WTC11 (cell line): ENCODE measurements around the gene KCNIP4.

Source experiments
- ETV6 ChIP-seq: sonication (generic); formaldehyde crosslinking; IDR thresholded peaks from 2 replicates; pipeline ENCODE4 v1.8.1; 2022; ENCODE audit warnings: mild to moderate bottlenecking, missing genetic modification reagents
- FOXK1 ChIP-seq: sonication (generic); formaldehyde crosslinking; IDR thresholded peaks from 2 replicates; pipeline ENCODE4 v1.8.0; 2022; ENCODE audit warnings: mild to moderate bottlenecking, moderate library complexity, missing genetic modification reagents
- TF ChIP-seq, protein P1 (sequence below): fragments of 200-600 bp; IDR thresholded peaks from 2 replicates; pipeline ENCODE4 v1.8.0; 2022; ENCODE audit warnings: antibody characterized with exemption

DNA sequence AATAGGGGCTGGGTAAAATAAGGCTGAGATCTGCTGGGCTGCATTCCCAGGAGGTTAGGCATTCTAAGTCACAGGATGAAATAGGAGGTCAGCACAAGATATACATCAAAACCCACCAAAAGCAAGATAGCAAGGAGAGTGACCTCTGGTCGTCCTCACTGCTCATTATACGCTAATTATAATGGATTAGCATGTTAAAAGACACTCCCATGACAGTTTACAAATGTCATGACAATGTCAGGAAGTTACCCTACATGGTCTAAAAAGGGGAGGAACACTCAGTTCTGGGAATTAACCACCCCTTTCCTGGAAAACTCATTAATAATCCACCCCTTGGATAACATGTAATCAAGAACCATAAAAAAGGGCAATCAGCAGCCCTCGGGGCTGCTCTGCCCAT, 403.6 kb downstream of the KCNIP4 start:
- TF ChIP-seq, protein P1, sequence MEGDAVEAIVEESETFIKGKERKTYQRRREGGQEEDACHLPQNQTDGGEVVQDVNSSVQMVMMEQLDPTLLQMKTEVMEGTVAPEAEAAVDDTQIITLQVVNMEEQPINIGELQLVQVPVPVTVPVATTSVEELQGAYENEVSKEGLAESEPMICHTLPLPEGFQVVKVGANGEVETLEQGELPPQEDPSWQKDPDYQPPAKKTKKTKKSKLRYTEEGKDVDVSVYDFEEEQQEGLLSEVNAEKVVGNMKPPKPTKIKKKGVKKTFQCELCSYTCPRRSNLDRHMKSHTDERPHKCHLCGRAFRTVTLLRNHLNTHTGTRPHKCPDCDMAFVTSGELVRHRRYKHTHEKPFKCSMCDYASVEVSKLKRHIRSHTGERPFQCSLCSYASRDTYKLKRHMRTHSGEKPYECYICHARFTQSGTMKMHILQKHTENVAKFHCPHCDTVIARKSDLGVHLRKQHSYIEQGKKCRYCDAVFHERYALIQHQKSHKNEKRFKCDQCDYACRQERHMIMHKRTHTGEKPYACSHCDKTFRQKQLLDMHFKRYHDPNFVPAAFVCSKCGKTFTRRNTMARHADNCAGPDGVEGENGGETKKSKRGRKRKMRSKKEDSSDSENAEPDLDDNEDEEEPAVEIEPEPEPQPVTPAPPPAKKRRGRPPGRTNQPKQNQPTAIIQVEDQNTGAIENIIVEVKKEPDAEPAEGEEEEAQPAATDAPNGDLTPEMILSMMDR = no peak
- TF ChIP-seq ETV6 (CRISPR knock-in tag) (no peak), FOXK1 (CRISPR knock-in tag) (no peak)
